Measurements from ENCODE around the gene RPL35A. TPM values are rescaled to one million over a fixed set of nuclear protein-coding genes. Genes with fewer than 3 reads are reported as not detected.

The RPL35A gene
- total RNA-seq, 2 donors from 2014 or later = 1,671 to 1,728 TPM

DNA sequence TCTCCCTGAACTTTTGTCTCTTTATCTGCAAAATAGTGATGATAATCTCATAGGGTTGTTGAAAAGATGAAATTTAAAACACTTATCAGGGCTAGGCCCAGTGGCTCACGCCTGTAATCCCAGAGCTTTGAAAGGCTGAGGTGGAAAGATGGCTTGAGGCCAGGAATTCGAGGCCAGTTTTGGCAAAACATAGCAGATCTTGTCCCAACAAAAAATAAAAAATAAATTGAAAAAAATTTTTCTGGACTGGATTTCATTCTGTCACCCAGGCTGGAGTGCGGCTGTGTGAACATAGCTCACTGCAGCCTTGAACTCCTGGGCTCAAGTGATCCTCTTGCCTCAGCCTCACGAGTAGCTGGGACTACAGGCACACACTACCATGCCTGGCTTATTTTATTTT is 39.7 kb downstream of the RPL35A start:
- Mint-ChIP-seq H3K36me3 (ENCODE audit: low read depth) (peaks cover 5% of the 10 kb centered on the region), H3K4me3 (no peak overlapping the region)

DNA sequence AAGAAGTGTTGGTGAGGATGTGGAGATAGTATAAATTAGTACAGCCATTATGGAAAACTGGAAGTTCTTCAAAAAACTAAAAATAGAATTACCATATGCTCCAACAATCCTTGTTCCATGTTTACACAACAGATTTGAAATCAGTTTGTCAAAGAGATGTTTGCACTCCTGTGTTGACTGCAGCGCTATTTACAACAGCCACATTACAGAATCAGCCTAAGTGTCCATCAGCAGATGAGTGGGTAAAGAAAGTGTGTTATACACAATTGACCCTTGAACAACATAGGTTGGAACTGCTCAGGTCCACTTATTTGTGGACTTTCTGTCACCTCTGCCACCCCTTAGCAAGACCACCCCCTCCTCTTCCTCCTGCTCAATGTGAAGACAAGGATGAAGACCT is 44.7 kb downstream of the RPL35A start:
- no peak for DNase-seq
- H3K4me1 Mint-ChIP-seq = no peaks in the 10 kb centered on the region
- H3K4me3 Mint-ChIP-seq = no peak overlapping the region
- peaks cover 5% of the 10 kb centered on the region for H3K36me3 Mint-ChIP-seq (ENCODE audit: low read depth)
- H3K9me3 ChIP-seq (ENCODE audit: control insufficient read depth, low read length, poor library complexity, severe bottlenecking) = no peaks in the 10 kb centered on the region
- no peaks in the 10 kb centered on the region for H3K27me3 Mint-ChIP-seq
- H3K27ac Mint-ChIP-seq = no peak overlapping the region
- ATAC-seq = no peak

More for the DNA sequence above, 39.7 kb downstream of the RPL35A start:
- no peaks in the 10 kb centered on the region for H3K4me1 Mint-ChIP-seq
- H3K27ac Mint-ChIP-seq = no peak overlapping the region
- ATAC-seq (no peak), DNase-seq (no peak)
- H3K27me3 Mint-ChIP-seq = no peaks in the 10 kb centered on the region
- no peaks in the 10 kb centered on the region for H3K9me3 ChIP-seq (ENCODE audit: control insufficient read depth, low read length, poor library complexity, severe bottlenecking)

DNA sequence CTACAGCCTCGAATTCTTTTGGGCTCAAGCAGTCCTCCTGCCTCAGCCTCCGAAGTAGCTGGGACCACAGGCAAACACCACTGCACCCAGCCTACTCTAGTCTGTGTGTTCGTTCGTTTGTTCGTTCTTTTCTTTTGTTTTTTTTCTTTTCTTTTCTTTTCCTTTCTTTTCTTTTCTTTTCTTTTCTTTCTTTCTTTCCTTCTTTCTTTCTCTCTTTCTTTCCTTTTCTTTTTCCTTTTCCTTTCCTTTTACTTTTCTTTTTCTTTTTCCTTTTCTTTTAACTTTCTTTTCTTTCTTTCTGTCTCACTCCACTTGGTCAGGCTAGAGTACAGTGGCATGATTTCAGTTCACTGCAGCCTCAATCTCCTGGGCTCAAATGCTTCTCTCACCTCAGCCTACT is 46.9 kb downstream of the RPL35A start:
- no peaks in the 10 kb centered on the region for H3K4me1 Mint-ChIP-seq

DNA sequence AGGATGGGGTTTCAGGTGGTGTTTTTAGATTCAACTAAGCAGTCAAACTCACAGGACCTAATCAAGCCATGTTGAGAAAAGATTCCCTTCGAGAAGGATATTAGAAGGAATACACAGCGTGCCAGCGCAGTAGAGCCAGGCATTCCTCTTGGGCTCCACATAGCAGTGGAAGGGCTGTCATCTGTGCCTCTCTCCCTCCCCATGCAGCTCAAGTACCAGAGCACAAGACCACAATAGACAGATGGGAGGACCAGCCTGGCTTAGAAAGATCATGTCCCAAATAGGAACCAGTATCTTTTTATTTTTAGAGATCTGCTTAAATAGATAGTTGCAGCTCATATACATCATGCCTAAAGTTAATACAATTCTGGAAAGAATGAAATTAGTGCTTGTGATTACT is 47.9 kb downstream of the RPL35A start:
- H3K27me3 Mint-ChIP-seq = no peaks in the 10 kb centered on the region

More for the DNA sequence above, 46.9 kb downstream of the RPL35A start:
- H3K27me3 Mint-ChIP-seq = no peaks in the 10 kb centered on the region
- H3K36me3 Mint-ChIP-seq (ENCODE audit: low read depth) = peaks cover 3% of the 10 kb centered on the region
- no peaks in the 10 kb centered on the region for H3K9me3 ChIP-seq (ENCODE audit: control insufficient read depth, low read length, poor library complexity, severe bottlenecking)
- ATAC-seq (no peak), DNase-seq (no peak)
- no peak overlapping the region for H3K27ac Mint-ChIP-seq
- no peak overlapping the region for H3K4me3 Mint-ChIP-seq

More for the DNA sequence above, 47.9 kb downstream of the RPL35A start:
- Mint-ChIP-seq H3K36me3 (ENCODE audit: low read depth) (no peaks in the 10 kb centered on the region), H3K27ac (no peak overlapping the region), H3K4me3 (no peak overlapping the region), H3K4me1 (no peaks in the 10 kb centered on the region)
- DNase-seq (no peak), ATAC-seq (no peak)
- no peaks in the 10 kb centered on the region for H3K9me3 ChIP-seq (ENCODE audit: control insufficient read depth, low read length, poor library complexity, severe bottlenecking)

Other genes starting within 250 kb of the RPL35A start
- gene RUBCN, start 213.3 kb upstream of the RPL35A start, total RNA-seq = 10 to 100 TPM; 40.2 to 41.7 TPM
- 10 to 100 TPM; 52.0 to 67.1 TPM for gene FYTTD1, start 200.3 kb upstream of the RPL35A start, total RNA-seq
- 10 to 100 TPM; 48.6 to 56.8 TPM for gene LRCH3, start 158.9 kb upstream of the RPL35A start, total RNA-seq
- gene LMLN, start 10.0 kb downstream of the RPL35A start, total RNA-seq = 1 to 10 TPM; 3.2 to 4.4 TPM

Data from T-helper 17 cell (primary cell).